Measurements from ENCODE around the gene MC4R.

The MC4R gene

DNA sequence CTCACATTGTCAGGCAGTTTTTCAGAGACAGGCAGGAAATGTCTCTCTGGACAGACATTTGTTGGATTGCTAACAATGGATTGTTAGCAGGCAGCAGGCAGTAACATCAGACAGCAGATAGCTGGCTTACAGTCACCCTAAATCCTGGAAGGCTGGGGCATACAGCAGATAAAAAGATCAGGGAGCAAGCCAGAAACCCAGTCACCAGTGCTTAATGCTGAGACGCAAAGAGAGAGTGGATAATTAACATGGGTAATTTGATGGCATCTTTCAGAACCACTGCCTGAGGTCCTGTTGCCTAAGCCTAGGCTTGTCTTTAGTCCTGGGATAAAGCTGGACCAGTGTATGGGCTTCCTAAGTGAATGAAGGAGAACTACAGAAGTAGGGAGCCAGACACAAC lies 22.4 kb downstream of the MC4R start:
- Histone ChIP-seq H3K4me3 (ENCODE audit: low read depth, low read length) (no peak overlapping the region), H3K4me1 (ENCODE audit: control insufficient read depth, insufficient read depth, low read length) (no peaks in the 10 kb centered on the region), H3K36me3 (ENCODE audit: control insufficient read depth in 2 of 2, insufficient read depth in 1 of 2, low read length in 2 of 2) (no peaks in the 10 kb centered on the region), H3K9me3 (ENCODE audit: control insufficient read depth, insufficient read depth, low read depth, low read length) (no peaks in the 10 kb centered on the region), H3K27ac (ENCODE audit: extremely low read depth, low read depth, low read length) (no peak overlapping the region)
- TF ChIP-seq ZNF791 (tag by site-specific recombination; IDR thresholded peaks at IDR 0.05) (no peak), ZNF596 (tag by site-specific recombination; IDR thresholded peaks at IDR 0.05) (no peak), ZNF621 (tag by site-specific recombination; IDR thresholded peaks at IDR 0.05) (no peak), PRDM10 (tag by site-specific recombination; IDR thresholded peaks at IDR 0.05) (no peak), ZIC2 (tag by site-specific recombination; IDR thresholded peaks at IDR 0.05) (no peak), ZNF280D (tag by site-specific recombination; IDR thresholded peaks at IDR 0.05) (no peak), ZNF416 (tag by site-specific recombination; IDR thresholded peaks at IDR 0.05) (no peak), ZNF132 (tag by site-specific recombination; IDR thresholded peaks at IDR 0.05; ENCODE audit: borderline replicate concordance) (no peak), SP2 (tag by site-specific recombination; IDR thresholded peaks at IDR 0.05) (no peak), ZNF248 (tag by site-specific recombination; IDR thresholded peaks at IDR 0.05) (no peak)
- ChIA-PET CTCF (no interaction called here), POLR2A (no interaction called here)

DNA sequence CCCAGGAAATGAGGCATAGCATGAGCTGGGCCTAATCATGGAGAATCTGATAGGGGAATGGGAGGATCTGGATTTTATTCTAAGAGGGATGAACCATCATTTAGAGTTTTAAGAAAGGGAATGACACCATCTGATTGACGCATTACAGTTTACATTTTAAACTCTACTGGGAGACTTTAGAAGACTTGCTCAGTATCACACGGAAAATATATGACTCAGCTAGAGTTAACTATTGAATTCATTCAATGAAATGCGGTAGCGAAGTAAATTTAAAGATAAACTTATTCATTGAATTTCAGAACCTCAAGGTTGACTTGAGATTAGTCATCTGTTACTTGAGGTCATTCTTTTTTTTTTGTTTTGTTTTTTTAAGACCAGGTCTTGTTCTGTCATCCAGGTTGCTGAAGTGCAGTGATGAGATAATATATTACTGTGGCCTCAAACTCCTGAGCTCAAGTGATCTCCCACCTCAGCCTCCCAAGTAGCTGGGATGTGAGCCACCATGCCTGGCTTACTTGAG lies 25.0 kb downstream of the MC4R start:
- Histone ChIP-seq H3K9me3 (ENCODE audit: control insufficient read depth, insufficient read depth, low read depth, low read length) (no peaks in the 10 kb centered on the region), H3K4me3 (ENCODE audit: low read depth, low read length) (no peak overlapping the region), H3K27ac (ENCODE audit: extremely low read depth, low read depth, low read length) (no peak overlapping the region), H3K36me3 (ENCODE audit: control insufficient read depth in 2 of 2, insufficient read depth in 1 of 2, low read length in 2 of 2) (no peaks in the 10 kb centered on the region), H3K4me1 (ENCODE audit: control insufficient read depth, insufficient read depth, low read length) (no peaks in the 10 kb centered on the region)
- ChIA-PET CTCF (interaction anchor here (0.6 kb wide), 1 partner anchor 167 kb away, joined by 3 read pairs; no protein-coding TSS in a partner anchor), POLR2A (no interaction called here)
- TF ChIP-seq, protein P1, sequence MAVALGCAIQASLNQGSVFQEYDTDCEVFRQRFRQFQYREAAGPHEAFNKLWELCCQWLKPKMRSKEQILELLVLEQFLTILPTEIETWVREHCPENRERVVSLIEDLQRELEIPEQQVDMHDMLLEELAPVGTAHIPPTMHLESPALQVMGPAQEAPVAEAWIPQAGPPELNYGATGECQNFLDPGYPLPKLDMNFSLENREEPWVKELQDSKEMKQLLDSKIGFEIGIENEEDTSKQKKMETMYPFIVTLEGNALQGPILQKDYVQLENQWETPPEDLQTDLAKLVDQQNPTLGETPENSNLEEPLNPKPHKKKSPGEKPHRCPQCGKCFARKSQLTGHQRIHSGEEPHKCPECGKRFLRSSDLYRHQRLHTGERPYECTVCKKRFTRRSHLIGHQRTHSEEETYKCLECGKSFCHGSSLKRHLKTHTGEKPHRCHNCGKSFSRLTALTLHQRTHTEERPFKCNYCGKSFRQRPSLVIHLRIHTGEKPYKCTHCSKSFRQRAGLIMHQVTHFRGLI (tag by site-specific recombination; IDR thresholded peaks at IDR 0.05), result no peak
- TF ChIP-seq ZNF341 (tag by site-specific recombination; IDR thresholded peaks at IDR 0.05; ENCODE audit: low read depth) (no peak), ZNF530 (tag by site-specific recombination; IDR thresholded peaks at IDR 0.05; ENCODE audit: low read depth) (no peak), ZNF768 (tag by site-specific recombination; IDR thresholded peaks at IDR 0.05) (no peak), ZNF16 (tag by site-specific recombination; IDR thresholded peaks at IDR 0.05; ENCODE audit: low read depth) (no peak), ZNF24 (tag by site-specific recombination; IDR thresholded peaks at IDR 0.05) (no peak), ZNF362 (tag by site-specific recombination; IDR thresholded peaks at IDR 0.05) (no peak), ZFP3 (tag by site-specific recombination; IDR thresholded peaks at IDR 0.05; ENCODE audit: low read depth) (no peak), PATZ1 (tag by site-specific recombination; IDR thresholded peaks at IDR 0.05) (no peak), HOXD13 (CRISPR knock-in tag; IDR thresholded peaks at IDR 0.05; ENCODE audit: borderline replicate concordance) (no peak), ZNF416 (tag by site-specific recombination; IDR thresholded peaks at IDR 0.05) (no peak), ZNF169 (tag by site-specific recombination; IDR thresholded peaks at IDR 0.05) (no peak), ZNF792 (tag by site-specific recombination; IDR thresholded peaks at IDR 0.05) (no peak), ZNF776 (tag by site-specific recombination; IDR thresholded peaks at IDR 0.05; ENCODE audit: borderline replicate concordance) (no peak), OSR2 (tag by site-specific recombination; IDR thresholded peaks at IDR 0.05) (no peak)

Measured in HEK293 (cell line).